ENCODE results near the gene TMEM165.
"Not testable (repeated sequence)": the region's sequence is repeated elsewhere in the genome, so short reads cannot be mapped to it uniquely, and the experiment has no call there.

The TMEM165 gene

GRCh38 chr4:55395529-55396307 lies at the start of gene TMEM165:
TSS of gene TMEM165 (plus strand) at chr4:55395957. CDS start at chr4:55396190, 233 bp downstream.
- peak; percentile 87 to 89 for DNase-seq

GRCh38 chr4:55345980-55346850 lies 49.5 kb upstream of the TMEM165 start, which contains the start of gene SRD5A3:
TSS of gene SRD5A3 (plus strand) at chr4:55346242. CDS start at chr4:55346337, 95 bp downstream.
- peak; percentile 68 to 87 for DNase-seq

GRCh38 chr4:55346851-55347255 lies 48.9 kb upstream of the TMEM165 start:
- DNase-seq = no peak

- no peak for DNase-seq
Measured at GRCh38 chr4:55347610-55348228, 48.0 kb upstream of the TMEM165 start.

GRCh38 chr4:55348466-55348865 lies 47.3 kb upstream of the TMEM165 start:
- DNase-seq = no peak

GRCh38 chr4:55350870-55351269 lies 44.9 kb upstream of the TMEM165 start:
- DNase-seq = not testable (repeated sequence)

GRCh38 chr4:55351824-55352223 lies 43.9 kb upstream of the TMEM165 start:
- DNase-seq = no peak

- DNase-seq = no peak
Measured at GRCh38 chr4:55352726-55353125, 43.0 kb upstream of the TMEM165 start.

GRCh38 chr4:55353228-55353747 lies 42.5 kb upstream of the TMEM165 start:
- not testable (repeated sequence) for DNase-seq

GRCh38 chr4:55354648-55355047 lies 41.1 kb upstream of the TMEM165 start:
- DNase-seq = no peak

GRCh38 chr4:55355555-55355954 lies 40.2 kb upstream of the TMEM165 start:
- DNase-seq = no peak

GRCh38 chr4:55356991-55357461 lies 38.7 kb upstream of the TMEM165 start:
- DNase-seq = no peak

- DNase-seq = no peak
Measured at GRCh38 chr4:55358246-55358645, 37.5 kb upstream of the TMEM165 start.

- no peak for DNase-seq
Measured at GRCh38 chr4:55358668-55359067, 37.1 kb upstream of the TMEM165 start.

- no peak for DNase-seq
Measured at GRCh38 chr4:55359397-55359916, 36.3 kb upstream of the TMEM165 start.

GRCh38 chr4:55362938-55363337 lies 32.8 kb upstream of the TMEM165 start:
- DNase-seq = not testable (repeated sequence)

- no peak for DNase-seq
Measured at GRCh38 chr4:55363691-55364351, 31.9 kb upstream of the TMEM165 start.

- no peak for DNase-seq
Measured at GRCh38 chr4:55364691-55365344, 30.9 kb upstream of the TMEM165 start.

- DNase-seq = no peak
Measured at GRCh38 chr4:55365345-55365728, 30.4 kb upstream of the TMEM165 start.

GRCh38 chr4:55366621-55367020 lies 29.1 kb upstream of the TMEM165 start:
- DNase-seq = no peak

- no peak for DNase-seq
Measured at GRCh38 chr4:55367084-55367722, 28.6 kb upstream of the TMEM165 start.
